Cortex of kidney (tissue), 1 donor: Measurements from ENCODE around the gene RTN4RL1.

Source experiments
- DNase-seq: peaks from one replicate; lab custom pipeline; 2025; lab: John Stamatoyannopoulos, UW

RTN4RL1 gene

GRCh38 chr17:1890758-1891450 is 134.2 kb downstream of the RTN4RL1 start:
- no peak for DNase-seq

DNA sequence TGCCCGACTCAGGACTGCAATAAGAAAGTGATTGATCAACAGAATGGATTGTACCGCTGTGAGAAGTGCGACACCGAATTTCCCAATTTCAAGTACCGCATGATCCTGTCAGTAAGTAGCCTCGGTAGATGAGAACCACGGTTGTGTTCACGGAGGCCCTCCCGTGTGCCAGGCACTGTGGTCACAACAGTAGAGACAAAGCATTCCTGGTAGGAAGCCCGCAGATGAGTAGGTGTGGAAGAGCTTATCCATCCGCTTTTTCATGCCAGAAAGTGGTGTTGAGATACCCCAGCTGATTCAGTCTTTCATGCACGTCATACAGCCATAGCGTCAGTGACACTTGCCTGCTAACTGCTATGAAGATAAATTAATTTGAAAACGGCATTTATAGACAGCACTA is 136.4 kb downstream of the RTN4RL1 start:
- no peak for DNase-seq
